ENCODE measurements around the gene ATP2C2.
"Not testable (repeated sequence)": the region's sequence is repeated elsewhere in the genome, so short reads cannot be mapped to it uniquely, and the experiment has no call there.

The ATP2C2 gene

DNA sequence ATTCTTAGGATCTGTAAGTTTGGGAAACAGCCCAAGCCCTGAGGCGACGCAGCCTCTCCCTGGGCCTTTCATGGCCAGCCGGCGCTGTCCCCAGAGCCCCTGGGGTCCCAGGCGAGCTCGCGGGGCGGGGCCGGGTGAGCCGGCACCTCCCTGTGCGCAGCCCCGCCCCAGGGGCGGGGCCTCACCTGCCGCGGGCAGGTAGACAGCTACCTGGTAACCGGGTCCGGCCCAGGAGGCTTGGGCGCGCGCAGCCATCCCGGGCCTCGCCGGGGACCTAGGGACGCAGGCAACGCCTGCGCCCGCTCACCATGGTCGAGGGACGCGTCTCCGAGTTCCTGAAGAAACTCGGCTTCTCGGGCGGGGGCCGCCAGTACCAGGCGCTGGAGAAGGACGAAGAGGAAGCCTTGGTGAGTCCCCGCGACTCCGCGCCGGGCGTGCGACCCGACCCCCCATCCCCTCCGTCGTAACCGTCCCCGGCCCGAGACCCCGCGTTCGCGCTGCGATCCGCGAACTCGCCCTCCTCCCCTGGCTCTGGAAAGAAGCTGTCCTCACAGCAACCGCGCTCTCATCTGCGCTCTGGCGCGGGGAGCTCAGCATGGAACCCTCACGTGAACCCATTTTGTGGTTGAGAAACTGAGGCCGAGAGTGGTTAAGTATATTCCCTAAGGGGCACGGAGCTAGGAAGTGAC, at the start of gene ATP2C2:
ATP2C2 (plus strand) TSS at position 231 of the 689 bp plus-strand sequence; CDS start at position 309, 78 bp downstream.
- DNase-seq: no peak

DNA sequence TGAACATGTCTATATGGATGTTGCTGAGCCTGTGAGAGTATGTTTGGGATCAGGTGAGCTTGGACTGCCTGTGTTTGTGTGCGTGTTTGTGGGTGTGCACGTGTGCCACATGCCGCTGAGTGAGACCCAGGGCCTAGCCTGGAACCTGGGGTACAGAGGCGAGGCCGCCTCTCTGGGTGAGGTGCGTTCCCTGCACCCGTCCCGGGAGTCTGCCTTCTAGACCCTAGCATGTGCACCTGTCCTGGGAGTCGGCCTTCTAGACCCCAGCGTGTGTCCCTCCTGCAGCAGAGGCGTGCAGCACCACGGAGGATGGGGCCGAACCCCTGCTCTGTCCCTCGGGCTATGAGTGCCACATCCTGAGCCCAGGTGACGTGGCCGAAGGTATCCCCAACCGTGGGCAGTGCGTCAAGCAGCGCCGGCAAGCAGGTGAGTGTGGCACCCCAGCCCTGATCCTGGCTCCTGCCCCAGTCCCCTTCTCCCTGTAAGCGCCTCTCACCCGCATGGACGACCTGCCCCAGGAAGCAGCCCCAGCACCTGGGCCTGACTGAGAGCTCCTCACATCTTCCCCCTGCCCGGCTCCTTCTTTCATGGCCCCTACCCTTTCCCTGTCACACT, 49.1 kb upstream of the ATP2C2 start:
- DNase-seq: no peak

DNA sequence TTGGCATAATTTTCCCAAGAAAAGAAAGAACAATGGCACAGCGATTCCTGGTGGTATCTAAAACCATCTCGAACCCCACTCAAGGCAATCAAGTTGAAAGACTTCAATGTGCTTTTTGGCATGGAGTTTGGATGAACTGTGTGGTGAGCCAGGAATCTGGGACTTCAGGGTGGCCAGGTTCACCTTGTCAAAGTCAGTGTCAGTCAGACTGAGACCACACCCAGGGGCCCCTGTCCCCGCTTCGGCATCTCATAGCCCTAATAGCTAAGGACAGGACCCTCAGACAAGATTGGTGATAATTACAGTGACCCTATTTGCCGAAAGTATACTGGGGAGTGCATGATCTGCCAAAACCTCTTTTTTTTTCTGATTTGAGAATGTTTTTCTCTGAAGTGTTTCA, 47.8 kb upstream of the ATP2C2 start:
- no peak for DNase-seq

DNA sequence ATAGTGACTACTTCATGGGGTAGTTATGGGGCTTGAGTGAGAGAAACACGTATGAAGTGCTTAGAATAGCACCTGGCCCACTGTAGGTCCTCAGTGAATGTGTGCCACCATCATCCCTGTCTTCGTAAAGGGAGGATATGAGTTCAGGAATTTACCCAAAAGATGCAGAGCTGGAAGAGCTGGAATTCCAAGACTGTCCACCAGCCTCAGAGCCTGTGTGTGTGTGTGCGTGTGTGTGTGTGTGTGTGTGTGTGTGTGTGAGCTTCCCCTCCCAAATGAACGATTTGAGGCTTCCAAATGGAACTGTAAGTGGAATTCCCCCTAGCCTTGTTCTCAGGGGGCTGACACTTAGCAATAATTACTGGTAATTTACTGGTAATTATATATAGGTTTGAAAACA, 46.4 kb upstream of the ATP2C2 start:
- no peak for DNase-seq

- DNase-seq: no peak
These were observed 45.6 kb upstream of the ATP2C2 start for GRCh38 chr16:84322749-84323148.

DNA sequence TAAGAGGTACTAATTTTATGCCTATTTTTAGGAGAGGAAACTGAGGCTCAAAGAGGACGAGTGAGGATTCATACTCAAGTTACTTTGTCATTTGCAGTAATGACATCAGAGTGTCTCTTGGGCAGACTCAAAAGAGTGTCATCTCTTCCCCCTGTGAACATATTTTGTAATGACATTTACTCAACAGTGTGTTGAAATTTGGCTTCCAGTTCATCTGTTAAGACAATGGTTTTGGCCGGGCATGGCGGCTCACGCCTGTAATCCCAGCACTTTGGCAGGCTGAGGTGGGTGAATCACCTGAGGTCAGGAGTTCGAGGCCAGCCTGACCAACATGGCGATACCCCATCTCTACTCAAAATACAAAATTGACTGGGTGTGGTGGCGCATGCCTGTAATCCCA, 44.7 kb upstream of the ATP2C2 start:
- no peak for DNase-seq

GRCh38 chr16:84324434-84325262, 43.7 kb upstream of the ATP2C2 start:
- no peak for DNase-seq

DNA sequence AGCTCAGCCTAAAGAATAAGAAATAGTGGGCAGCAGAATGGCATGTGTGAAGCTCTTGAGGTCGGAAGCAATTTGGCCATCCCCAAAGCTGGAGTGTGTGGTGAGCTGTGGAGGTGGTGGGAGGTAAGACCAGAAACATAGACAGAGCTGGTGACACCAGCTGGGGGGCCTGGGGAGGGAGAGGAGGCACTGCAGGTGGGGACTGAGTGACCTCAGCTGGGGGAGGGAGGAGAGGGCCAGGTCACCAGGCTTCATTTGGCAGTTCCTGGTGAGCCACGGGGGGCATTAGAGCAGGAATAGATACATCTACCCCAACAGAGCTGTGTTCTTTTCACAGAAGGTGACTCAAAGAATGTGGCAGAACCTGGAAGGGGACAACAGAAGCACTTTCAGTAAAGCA, 41.8 kb upstream of the ATP2C2 start:
- DNase-seq: no peak

DNA sequence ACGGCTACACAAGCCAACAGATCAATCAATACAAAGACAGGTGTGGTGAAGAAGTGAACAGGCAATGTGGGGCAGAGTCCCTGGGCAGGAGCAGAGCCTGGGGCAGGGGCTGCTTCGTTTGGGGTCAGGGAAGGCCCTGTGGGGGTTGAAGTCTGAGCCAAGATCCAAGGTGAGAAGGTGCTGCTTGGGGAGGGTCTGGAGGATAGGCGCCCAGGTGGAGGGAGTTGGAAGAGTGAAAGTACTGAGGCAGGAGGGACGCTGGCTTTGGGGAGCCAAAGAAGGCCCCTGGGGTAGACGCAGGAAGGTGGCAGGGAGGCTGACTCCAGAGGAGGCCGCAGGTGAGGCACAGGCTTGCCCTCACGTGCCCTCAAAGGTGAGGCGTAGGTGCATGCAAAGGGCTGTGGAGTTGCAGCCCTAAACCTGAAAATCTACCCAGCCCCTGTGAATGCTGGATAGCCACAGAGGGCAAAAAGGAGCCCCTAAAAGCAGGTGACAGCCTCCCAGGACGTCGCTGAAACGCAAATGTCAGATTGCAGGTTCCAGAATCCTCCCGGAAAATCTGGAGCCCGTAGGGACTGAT, 40.3 kb upstream of the ATP2C2 start:
- no peak for DNase-seq

DNA sequence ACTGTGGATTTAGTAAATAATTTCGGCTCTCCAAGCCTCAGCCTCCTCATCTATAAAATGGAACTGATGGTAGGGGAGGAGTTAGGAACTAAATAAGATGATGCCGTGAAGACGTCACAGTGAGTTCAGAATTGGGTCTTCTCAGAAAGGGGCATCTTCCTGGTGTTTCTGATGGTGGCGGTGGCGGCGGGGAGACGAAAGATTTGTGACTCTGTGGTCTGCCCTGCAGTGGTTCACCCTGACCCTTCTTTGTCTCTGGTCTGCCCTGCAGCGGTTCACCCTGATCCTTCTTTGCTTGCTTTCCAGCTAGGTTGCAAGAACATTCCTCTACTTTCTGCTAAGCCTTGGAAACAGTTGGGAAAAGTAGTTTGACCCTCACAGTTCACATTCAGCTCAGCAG, 39.3 kb upstream of the ATP2C2 start:
- DNase-seq: no peak

DNA sequence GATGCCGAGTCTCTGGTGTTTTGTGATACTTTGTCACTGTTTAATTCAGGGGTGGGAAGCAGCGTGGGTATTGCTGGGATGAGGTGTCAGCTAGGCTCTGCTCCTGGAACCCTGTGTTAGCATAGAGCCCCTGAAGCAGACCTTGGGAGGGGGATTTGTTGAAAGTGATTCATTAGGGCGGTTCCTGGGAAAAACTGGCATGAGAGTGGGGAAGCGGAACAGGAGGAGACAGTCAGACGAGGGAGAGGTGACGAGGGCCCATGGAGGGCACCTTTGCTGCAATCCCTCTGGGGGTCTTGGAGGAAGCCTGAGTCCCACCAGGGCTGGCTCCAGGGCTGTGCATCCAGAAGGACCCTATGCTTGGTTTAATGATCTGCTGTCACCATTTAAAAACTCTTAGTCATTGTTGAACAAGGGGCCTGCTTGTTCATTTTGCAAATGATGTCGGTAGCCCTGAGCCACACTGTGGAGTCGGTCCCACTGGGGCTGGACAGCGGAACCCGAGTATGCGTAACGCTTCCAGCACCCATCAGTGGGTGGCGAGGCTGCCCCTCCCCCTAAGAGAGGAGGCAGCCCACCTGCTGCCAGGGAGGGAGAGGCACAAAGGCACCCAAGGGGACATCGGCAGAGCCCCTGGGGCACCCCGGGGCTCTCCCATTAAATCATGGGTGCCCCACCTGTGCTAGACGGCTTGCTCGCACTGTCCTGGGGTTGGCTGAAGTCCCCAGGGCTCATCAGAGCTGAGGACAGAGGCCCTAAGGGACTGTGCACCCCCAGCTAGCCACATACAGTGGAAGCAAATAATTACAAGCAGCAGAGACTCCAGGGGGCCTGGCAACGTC, 38.3 kb upstream of the ATP2C2 start:
- no peak for DNase-seq

GRCh38 chr16:84330685-84331050, 37.7 kb upstream of the ATP2C2 start:
- DNase-seq: no peak

DNA sequence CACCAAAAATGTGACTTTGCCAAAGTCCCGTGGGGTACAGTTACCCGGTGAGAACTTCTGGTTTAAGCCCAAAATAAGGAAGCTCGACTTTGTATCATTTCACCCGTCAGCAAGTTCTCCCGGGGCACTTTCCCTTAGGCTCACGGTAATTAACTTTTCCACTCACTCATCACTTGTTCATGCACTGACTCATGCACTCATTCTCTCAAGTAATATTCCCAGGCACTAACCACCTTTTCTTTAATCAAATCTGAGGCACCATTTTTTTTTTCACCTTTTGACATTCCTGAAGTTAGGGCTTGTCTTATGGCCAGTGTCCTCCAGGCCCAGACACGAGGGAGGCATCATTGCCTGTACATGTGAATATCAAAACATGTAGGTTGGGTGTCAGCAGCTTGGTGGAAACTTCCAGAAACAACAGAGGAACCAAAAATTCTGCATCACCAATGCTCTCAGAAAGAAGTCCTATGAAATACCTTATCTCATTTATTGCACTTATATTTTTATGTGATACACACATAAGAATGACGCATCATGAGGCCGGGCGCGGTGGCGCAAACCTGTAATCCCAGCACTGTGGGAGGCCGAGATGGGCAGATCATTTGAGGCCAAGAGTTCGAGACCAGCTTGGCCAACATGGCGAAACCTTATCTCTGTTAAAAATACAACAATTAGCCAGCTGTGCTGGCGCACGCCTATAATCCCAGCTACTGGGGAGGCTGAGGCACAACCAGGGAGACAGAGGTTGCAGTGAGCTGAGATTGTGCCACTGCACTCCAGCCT, 36.1 kb upstream of the ATP2C2 start:
- DNase-seq: no peak

DNA sequence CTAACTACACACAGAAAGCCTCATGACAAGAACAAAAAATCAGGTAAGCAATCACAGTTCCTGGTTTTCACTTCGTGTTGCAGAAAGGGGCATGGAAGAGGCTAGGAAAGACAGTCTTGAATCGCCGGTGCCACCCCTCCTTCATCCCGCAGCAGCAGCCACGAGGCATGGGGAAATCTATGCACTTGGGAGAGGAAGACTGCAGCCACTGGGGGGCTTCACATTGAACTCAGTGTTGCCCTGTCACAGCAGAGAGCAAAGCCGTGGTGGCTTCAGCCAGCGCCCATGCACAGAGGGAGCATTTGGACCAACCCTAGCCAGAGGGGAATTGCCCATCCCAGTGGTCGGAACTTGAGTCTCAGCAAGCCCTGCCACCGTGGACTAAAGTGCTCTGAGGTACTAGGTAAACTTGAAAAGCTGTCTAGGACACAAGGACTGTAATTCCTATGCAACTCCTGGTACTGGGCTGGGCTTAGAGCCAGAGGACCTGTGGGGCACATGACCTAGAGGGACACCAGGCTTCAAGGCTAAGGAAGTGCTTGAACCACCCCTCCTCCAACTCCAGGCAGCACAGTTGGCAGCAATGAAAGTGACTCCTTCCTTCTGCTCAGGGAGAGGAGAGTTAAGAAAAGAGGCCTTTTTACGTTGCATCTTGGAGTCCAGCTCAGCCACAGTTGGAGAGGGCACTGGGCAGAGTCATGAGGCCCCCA, 35.2 kb upstream of the ATP2C2 start:
- no peak for DNase-seq

- no peak for DNase-seq
These were observed 34.3 kb upstream of the ATP2C2 start for GRCh38 chr16:84334058-84334457.

GRCh38 chr16:84334482-84334881, 33.9 kb upstream of the ATP2C2 start:
- no peak for DNase-seq

DNA sequence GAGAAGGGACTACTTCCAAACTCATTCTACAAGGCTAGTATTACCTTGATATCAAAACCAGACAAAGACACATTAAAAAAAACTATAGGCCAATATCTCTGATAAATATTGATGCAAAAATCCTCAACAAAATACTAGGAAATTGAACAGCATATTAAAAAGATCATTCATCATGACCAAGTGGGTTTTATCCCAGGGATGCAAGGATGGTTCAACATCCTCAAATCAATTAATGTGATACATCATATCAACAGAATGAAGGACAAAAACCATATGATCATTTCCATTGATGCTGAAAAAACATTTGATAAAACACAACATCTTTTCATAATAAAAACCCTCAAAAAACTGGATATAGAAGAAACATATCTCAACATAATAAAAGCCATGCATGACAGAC, 31.1 kb upstream of the ATP2C2 start:
- DNase-seq: not testable (repeated sequence)

DNA sequence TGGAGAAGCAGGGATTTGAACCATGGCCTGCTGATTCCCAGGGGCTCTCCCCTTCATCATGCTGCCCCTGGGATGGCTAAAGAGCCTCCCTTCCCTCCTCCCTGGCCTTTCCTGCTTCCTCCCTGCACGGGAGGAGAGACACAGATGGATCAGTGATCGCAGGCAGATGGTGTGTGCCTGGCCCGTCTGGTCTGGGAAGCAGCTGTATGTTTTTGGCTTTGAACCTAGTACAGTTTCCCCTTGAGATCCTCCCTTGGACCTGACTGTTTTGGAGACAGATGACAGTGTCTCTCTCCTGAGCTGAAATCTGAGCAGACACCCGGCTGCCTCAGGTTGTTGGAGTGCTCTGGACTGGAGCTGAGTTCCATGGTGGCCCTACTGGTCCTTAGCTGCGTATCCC, 29.0 kb upstream of the ATP2C2 start:
- DNase-seq: no peak

- no peak for DNase-seq
These were observed 28.6 kb upstream of the ATP2C2 start for GRCh38 chr16:84339766-84340165.

- no peak for DNase-seq
These were observed 27.9 kb upstream of the ATP2C2 start for GRCh38 chr16:84340325-84341040.

Data from activated naive CD4-positive, alpha-beta T cell treated with Interleukin-2 at 50 U/mL for 16 hours (primary cell).